GM21447 (cell line): ENCODE data around the gene FILIP1L.

Source experiments
- ATAC-seq: cut with Tn5 transposase; IDR thresholded peaks from one replicate; pipeline ENCODE4 v1.9.1; 2021; ENCODE audit not compliant: unreplicated experiment

Gene FILIP1L

GRCh38 chr3:99981138-99981537 lies 133.2 kb downstream of the FILIP1L start:
- ATAC-seq, result no peak

GRCh38 chr3:99980606-99981005 lies 133.7 kb downstream of the FILIP1L start:
- ATAC-seq, result no peak

- no peak for ATAC-seq
Observed at GRCh38 chr3:99978221-99978620, 136.1 kb downstream of the FILIP1L start.

DNA sequence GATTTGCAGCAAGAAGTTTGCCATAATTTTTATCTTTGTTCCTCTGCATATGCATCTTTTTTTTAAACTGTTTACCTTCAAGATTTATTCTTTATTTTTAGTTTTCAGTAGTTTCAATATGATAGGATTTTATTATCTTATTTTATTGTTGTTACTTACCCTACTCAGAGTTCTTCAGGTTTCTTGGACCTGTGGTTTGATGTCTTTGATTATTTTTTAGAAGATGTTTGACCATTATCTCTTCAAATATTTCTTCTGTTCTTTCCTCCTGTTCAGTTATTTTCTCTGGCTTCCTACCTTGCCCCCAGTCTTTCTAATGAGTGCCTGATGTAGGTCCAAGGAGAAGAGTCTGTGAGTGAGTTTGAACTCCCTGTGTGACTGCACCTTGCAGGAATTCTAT lies 137.7 kb downstream of the FILIP1L start:
- ATAC-seq, result no peak

DNA sequence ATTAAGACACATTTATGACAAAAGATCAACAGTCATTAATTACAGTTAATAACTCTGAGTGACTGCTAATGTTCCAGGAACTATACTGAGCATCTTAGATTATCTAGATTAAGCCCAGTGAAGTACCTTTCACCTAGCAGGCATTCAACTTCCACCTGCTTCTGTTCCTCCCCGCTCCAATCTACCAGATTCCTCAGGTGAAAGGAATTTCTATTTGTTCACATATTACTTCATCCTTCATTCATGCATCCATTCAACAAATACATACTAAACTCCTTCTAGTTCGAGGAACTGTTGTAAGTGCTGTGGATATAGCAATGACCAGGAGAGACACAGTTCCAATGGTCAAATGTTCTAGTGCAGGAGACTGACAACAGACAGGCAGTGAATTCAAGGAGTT lies 139.3 kb downstream of the FILIP1L start:
- ATAC-seq, result no peak

GRCh38 chr3:99972380-99973104 lies 141.8 kb downstream of the FILIP1L start:
- no peak for ATAC-seq

GRCh38 chr3:99971761-99972160 lies 142.5 kb downstream of the FILIP1L start:
- no peak for ATAC-seq

DNA sequence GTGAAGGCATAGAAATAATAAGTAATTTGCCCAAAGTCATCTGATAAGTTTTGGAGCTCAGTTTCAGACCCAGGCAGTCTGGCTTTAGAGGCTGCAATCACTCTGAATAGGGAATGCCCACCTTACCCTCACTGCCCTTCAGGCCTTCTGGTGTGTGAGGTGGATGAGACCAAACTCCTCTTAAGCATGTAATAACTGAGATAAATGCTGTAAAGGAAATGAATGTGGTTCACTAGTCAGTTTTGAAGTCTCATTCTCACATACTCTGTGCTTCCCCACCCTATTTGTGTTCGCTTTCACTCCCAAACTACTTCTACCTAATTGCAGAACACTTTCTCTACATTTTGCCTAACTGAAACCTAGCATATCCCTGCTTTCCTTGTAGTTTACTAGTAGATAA lies 144.1 kb downstream of the FILIP1L start:
- ATAC-seq, result peak; percentile 79

GRCh38 chr3:99969136-99969535 lies 145.2 kb downstream of the FILIP1L start:
- no peak for ATAC-seq

DNA sequence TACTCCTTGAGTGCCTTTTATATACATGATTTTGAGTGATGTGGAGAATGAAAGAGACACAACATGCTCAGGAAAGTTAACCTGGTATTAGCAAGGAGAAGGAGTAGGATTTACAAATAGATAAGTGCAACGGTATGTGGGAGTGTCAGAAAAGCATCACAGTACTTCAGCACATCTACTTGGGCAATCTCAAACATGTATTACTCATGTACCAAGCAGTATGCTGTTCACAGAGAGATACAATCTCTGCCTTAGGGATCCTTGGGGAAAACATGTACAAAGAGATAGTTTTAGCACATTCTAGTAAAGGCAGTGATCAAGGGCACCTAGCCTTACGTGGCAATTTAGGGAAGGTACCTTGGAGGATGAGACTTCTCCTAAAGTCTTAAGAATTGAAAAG lies 146.5 kb downstream of the FILIP1L start:
- ATAC-seq, result no peak

GRCh38 chr3:99966662-99967416 lies 147.5 kb downstream of the FILIP1L start:
- ATAC-seq, result no peak

- no peak for ATAC-seq
Observed at GRCh38 chr3:99965681-99966408, 148.5 kb downstream of the FILIP1L start.

- ATAC-seq, result no peak
Observed at GRCh38 chr3:99965077-99965476, 149.2 kb downstream of the FILIP1L start.

DNA sequence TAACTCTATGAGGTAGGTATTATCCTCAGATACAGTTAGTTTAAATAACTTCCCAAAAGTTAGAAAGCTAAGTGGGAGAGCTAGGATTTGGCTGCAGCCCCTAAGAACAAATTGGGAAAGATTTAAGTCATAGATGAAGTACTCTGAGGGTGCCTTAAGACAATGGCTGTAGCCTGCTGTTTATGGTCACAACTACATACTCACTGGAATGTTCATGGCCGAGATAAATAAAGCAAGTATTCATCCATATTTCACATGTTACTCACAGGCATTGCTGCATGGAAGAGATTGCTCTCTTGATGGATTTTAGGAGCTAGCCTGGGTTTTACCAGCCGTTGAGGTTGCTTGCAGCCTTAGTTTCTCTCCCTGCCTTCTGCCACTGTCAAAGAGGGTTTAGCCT lies 151.6 kb downstream of the FILIP1L start:
- no peak for ATAC-seq

GRCh38 chr3:99961756-99962515 lies 152.4 kb downstream of the FILIP1L start:
- ATAC-seq, result no peak

- ATAC-seq, result no peak
Observed at GRCh38 chr3:99960941-99961340, 153.4 kb downstream of the FILIP1L start.

GRCh38 chr3:99960123-99960878 lies 154.0 kb downstream of the FILIP1L start:
- no peak for ATAC-seq

- ATAC-seq, result no peak
Observed at GRCh38 chr3:99958222-99958912, 155.9 kb downstream of the FILIP1L start.

DNA sequence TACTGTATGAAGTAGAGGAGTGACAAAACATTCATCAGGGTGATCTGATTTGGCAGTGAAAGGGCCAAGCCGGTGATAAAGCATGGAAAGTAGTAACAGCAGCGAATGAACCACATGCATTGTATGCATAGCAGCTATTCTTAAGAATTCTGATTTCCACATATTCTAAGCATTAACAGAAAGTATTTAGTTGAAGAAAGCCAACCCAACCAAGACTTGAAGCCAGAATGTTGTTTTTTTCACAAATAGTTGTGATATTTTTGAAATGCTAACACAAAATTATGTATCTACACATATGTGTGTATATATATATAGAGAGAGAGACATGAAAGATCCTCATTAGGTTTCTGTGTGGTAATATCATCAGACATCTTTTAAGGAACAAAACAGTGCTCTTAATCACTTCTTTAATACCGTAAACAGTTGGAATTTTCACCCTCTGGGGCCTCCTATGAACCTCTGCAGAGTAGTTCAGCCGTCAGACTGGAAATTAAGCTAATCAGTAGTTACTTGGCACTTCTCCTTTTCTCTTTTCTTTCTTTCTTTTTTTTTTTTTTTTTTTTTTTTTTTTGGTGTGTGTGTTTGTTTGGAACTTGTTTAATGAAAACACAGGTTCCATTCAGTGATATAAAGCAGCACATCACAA lies 157.0 kb downstream of the FILIP1L start:
- ATAC-seq, result no peak
